Endodermal cell (in vitro differentiated cells): ENCODE measurements around the gene RTL1. TPM values are rescaled to one million over a fixed set of nuclear protein-coding genes. Genes with fewer than 3 reads are reported as not detected.

ENCODE experiments used
- DNase-seq: peaks from one replicate; pipeline ENCODE4 v3.0.0-alpha.2; 2017
- H3K27ac ChIP-seq: 2 replicates; pipeline ENCODE4 v1.5.1; 2013; ENCODE audit warnings: mild to moderate bottlenecking, low read depth, low read length, moderate library complexity
- H3K27me3 ChIP-seq: 2 replicates; pipeline ENCODE4 v1.6.1; 2013; ENCODE audit warnings: mild to moderate bottlenecking, low read length, moderate library complexity; ENCODE audit not compliant: insufficient read depth, control insufficient read depth, poor library complexity, severe bottlenecking
- H3K36me3 ChIP-seq: 2 replicates; pipeline ENCODE4 v1.7.0; 2013; ENCODE audit warnings: mild to moderate bottlenecking, low read length, moderate library complexity; ENCODE audit not compliant: control insufficient read depth, insufficient read depth
- H3K4me1 ChIP-seq: one replicate; pipeline ENCODE4 v1.7.0; 2013; ENCODE audit warnings: low read length; ENCODE audit not compliant: control insufficient read depth, insufficient read depth
- H3K4me3 ChIP-seq: 2 replicates; pipeline ENCODE4 v1.5.1; 2013; ENCODE audit warnings: mild to moderate bottlenecking, low read length, moderate library complexity
- H3K9ac ChIP-seq: 2 replicates; pipeline ENCODE4 v1.6.1; 2013; ENCODE audit warnings: mild to moderate bottlenecking, low read length, moderate library complexity; ENCODE audit not compliant: poor library complexity, severe bottlenecking; ENCODE audit errors: extremely low read depth
- H3K9me3 ChIP-seq: 2 replicates; pipeline ENCODE4 v1.6.1; 2013; ENCODE audit warnings: mild to moderate bottlenecking, low read length, moderate library complexity; ENCODE audit not compliant: control insufficient read depth
- H3K27ac Mint-ChIP-seq: 2 replicates; pipeline ENCODE4 v1.8.0; 2020; ENCODE audit warnings: mixed read lengths
- H3K27me3 Mint-ChIP-seq: 2 replicates; pipeline ENCODE4 v1.8.0; 2021; ENCODE audit warnings: mild to moderate bottlenecking, mixed read lengths; ENCODE audit not compliant: insufficient read depth
- H3K36me3 Mint-ChIP-seq: 2 replicates; pipeline ENCODE4 v1.8.0; 2020; ENCODE audit warnings: low read depth, mixed read lengths
- H3K4me1 Mint-ChIP-seq: 2 replicates; pipeline ENCODE4 v1.8.0; 2020; ENCODE audit warnings: mixed read lengths
- H3K4me3 Mint-ChIP-seq: 2 replicates; pipeline ENCODE4 v1.8.0; 2020; ENCODE audit warnings: mild to moderate bottlenecking, moderate library complexity, mixed read lengths
- H3K9me3 Mint-ChIP-seq: 2 replicates; pipeline ENCODE4 v1.8.0; 2020; ENCODE audit warnings: mild to moderate bottlenecking, mixed read lengths
- CTCF ChIP-seq: fragments of 200-600 bp; sonication (generic); conservative IDR thresholded peaks from 2 replicates; pipeline ENCODE4 v1.5.0; 2021; ENCODE audit warnings: antibody characterized with exemption, mild to moderate bottlenecking
- WGBS, 2 experiments: methylation state at CpG; one replicate each; pipeline versions ENCODE4 v1.1.5 to v1.1.7; 2013; ENCODE audit warnings: missing lambda C conversion rate in 2 of 2, mixed read lengths in 1 of 2; ENCODE audit not compliant: insufficient coverage in 1 of 2, insufficient read length in 1 of 2; 5-methylcytosine and 5-hydroxymethylcytosine counted together
- total RNA-seq, 2 donors: library from RNA; stranded (reverse); fragmentation: NEBNext Ultra II Directional in 1 of 2; extraction: Animal tissue kit (Norgen Biotek cat#: 25700) in 1 of 2; gene quantifications; 2 replicates in 1 of 2; 3 replicates in 1 of 2; pipeline ENCODE4 v1.2.1, GENCODE V29; 2021

The RTL1 gene
- total RNA-seq, 2 donors from 2014 or later: 0.86 to 2.0 TPM

DNA sequence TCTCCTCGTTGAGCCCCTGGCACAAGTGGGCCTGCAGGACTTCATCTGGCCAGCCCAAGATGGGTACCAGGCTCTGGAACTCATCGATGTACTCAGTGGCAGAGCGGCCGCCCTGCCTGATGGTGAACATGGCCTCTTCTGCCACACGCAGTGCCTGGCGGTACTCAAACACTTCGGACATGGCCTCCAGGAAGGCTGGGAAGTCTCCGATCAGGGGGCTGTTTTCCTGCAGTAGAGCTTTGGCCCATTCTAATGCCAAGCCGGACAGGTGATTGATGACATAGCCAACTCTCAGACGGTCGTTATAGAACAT, 19.8 kb downstream of the RTL1 start:
- H3K9ac ChIP-seq: no peak overlapping the region
- no peaks in the 10 kb centered on the region for H3K27me3 ChIP-seq
- Mint-ChIP-seq H3K27ac (no peak overlapping the region), H3K9me3 (peaks cover 25% of the 10 kb centered on the region), H3K4me1 (peaks cover 17% of the 10 kb centered on the region), H3K4me3 (no peak overlapping the region), H3K36me3 (peaks cover 11% of the 10 kb centered on the region), H3K27me3 (peaks cover 22% of the 10 kb centered on the region)
- peaks cover 4% of the 10 kb centered on the region for H3K4me1 ChIP-seq
- DNase-seq: no peak
- H3K4me3 ChIP-seq: no peak overlapping the region
- H3K9me3 ChIP-seq: no peaks in the 10 kb centered on the region
- no peak overlapping the region for H3K27ac ChIP-seq
- 93 to 97% methylated on average over 10 to 11 of the region's 11 CpGs for WGBS, 2 experiments
- no peak for TF ChIP-seq CTCF
- no peaks in the 10 kb centered on the region for H3K36me3 ChIP-seq

- Mint-ChIP-seq H3K4me1 (peaks cover 15% of the 10 kb centered on the region), H3K9me3 (peaks cover 25% of the 10 kb centered on the region), H3K27me3 (peaks cover 22% of the 10 kb centered on the region), H3K27ac (no peak overlapping the region), H3K4me3 (no peak overlapping the region), H3K36me3 (peaks cover 11% of the 10 kb centered on the region)
- no peak overlapping the region for H3K9ac ChIP-seq
- no peaks in the 10 kb centered on the region for H3K36me3 ChIP-seq
- H3K27me3 ChIP-seq: no peaks in the 10 kb centered on the region
- no peak for DNase-seq
- no peaks in the 10 kb centered on the region for H3K9me3 ChIP-seq
- WGBS, 2 experiments: 92 to 95% methylated on average over 41 to 46 of the region's 46 CpGs
- no peak overlapping the region for H3K27ac ChIP-seq
- H3K4me3 ChIP-seq: no peak overlapping the region
- no peak for TF ChIP-seq CTCF
- peaks cover 3% of the 10 kb centered on the region for H3K4me1 ChIP-seq
Observed at GRCh38 chr14:100882991-100883788, 20.3 kb downstream of the RTL1 start.

DNA sequence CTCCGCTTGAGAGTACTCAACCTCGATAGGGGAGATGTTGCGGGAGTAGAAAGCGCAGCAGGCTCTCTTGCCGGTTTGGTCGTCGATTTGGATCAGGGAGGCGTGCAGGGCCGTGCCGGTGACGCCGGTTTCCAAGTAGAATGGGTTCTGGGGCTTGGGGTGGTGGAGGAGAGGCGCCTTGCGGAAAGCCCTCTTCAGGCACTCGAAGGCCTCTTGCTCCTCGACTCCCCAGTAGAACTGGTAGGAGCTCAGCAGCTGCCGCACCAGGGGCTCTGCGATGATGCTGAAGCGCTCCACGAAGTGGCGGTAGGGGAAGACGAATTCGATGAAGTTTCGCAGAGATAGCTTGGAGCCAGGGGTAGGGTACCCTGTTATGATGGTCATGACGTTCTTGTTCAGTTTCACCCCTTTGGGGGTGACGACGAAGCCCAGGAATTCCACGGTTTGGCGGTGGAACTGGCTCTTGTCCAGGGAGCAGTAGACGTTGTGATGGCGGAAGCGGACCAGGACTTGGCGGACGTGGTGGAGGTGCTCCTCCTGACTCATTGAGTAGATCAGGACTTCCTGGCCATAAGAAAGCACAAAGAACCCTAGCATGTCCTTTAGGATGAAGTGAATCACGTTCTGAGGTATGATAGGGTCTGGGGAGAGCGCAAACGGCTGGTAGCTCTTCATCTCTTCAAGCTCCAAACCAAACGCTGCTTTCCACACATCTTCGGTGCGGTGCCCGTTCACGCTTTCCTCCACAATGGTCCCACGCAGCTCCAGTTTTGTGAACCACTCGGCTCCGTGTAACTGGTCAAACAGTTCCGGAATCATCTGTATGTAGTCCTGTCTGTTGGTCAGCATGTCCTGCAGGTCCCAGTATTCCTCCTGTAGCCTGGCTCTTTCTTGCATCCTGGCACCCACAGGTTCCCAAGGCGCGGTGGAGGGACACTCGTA, 21.2 kb downstream of the RTL1 start:
- Mint-ChIP-seq H3K4me1 (peaks cover 11% of the 10 kb centered on the region), H3K9me3 (peaks cover 25% of the 10 kb centered on the region), H3K27ac (no peak overlapping the region), H3K36me3 (peaks cover 11% of the 10 kb centered on the region), H3K4me3 (no peak overlapping the region), H3K27me3 (peaks cover 22% of the 10 kb centered on the region)
- Histone ChIP-seq H3K36me3 (no peaks in the 10 kb centered on the region), H3K9ac (no peak overlapping the region), H3K9me3 (no peaks in the 10 kb centered on the region), H3K27ac (no peak overlapping the region), H3K4me3 (no peak overlapping the region), H3K27me3 (no peaks in the 10 kb centered on the region), H3K4me1 (no peaks in the 10 kb centered on the region)
- TF ChIP-seq CTCF: no peak
- WGBS, 2 experiments: 94 to 95% methylated on average over 45 to 49 of the region's 49 CpGs
- DNase-seq: no peak
